ENCODE results near the gene UNC93B1.

DNA sequence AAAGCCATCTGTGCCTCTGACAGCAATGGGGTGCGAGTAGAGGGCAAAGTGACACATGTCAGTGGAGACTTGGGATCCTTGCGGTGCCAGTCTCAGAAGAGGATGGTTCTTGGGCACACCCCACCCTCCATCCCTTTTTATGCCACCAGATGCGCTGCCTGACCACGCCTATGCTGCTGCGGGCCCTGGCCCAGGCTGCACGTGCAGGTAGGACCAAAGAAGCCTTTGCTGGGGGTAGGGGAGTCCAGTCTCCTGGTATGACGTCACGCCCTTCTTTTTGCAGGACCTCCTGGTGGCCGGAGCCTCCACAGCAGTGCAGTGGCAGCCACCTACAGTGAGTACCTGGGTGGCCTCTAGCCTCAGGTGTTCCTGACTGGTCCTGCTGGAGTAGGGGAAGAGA is 28.1 kb upstream of the UNC93B1 start:
- TF ChIP-seq, protein P1, sequence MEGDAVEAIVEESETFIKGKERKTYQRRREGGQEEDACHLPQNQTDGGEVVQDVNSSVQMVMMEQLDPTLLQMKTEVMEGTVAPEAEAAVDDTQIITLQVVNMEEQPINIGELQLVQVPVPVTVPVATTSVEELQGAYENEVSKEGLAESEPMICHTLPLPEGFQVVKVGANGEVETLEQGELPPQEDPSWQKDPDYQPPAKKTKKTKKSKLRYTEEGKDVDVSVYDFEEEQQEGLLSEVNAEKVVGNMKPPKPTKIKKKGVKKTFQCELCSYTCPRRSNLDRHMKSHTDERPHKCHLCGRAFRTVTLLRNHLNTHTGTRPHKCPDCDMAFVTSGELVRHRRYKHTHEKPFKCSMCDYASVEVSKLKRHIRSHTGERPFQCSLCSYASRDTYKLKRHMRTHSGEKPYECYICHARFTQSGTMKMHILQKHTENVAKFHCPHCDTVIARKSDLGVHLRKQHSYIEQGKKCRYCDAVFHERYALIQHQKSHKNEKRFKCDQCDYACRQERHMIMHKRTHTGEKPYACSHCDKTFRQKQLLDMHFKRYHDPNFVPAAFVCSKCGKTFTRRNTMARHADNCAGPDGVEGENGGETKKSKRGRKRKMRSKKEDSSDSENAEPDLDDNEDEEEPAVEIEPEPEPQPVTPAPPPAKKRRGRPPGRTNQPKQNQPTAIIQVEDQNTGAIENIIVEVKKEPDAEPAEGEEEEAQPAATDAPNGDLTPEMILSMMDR (optimal IDR thresholded peaks at IDR 0.05 in 1 of 3, IDR thresholded peaks at IDR 0.05 in 1 of 3, conservative IDR thresholded peaks at IDR 0.05 in 1 of 3; ENCODE audit: extremely low read depth in 1 of 3, insufficient read depth in 2 of 3, low read length in 3 of 3): no peak
- TF ChIP-seq EZH2 (IDR thresholded peaks at IDR 0.05; ENCODE audit: low read length): no peak

All from keratinocyte (primary cell).